H9 (cell line): ENCODE results near the gene GALNT4. TPM values are rescaled to one million over a fixed set of nuclear protein-coding genes. Genes with fewer than 3 reads are reported as not detected.

Experiments used
- DNase-seq: peaks from one replicate; pipeline ENCODE4 v3.0.0-alpha.2; 2017
- H2AFZ ChIP-seq: one replicate; pipeline ENCODE4 v1.6.1; 2013; ENCODE audit warnings: mild to moderate bottlenecking, low read length, control low read depth, moderate library complexity
- H2AK5ac ChIP-seq: 2 replicates; pipeline ENCODE4 v1.6.1; 2013; ENCODE audit warnings: low read length, control low read depth, mixed read lengths; ENCODE audit not compliant: insufficient read length
- H2BK120ac ChIP-seq: one replicate; pipeline ENCODE4 v1.6.1; 2013; ENCODE audit warnings: low read depth, mild to moderate bottlenecking, low read length, control low read depth, inconsistent platforms; ENCODE audit not compliant: poor library complexity, severe bottlenecking
- H2BK12ac ChIP-seq: 2 replicates; pipeline ENCODE4 v1.6.1; 2013; ENCODE audit warnings: low read length, control low read depth, mixed read lengths, low read depth; ENCODE audit not compliant: insufficient read length
- H2BK15ac ChIP-seq: 2 replicates; pipeline ENCODE4 v1.6.1; 2013; ENCODE audit warnings: low read depth, low read length, control low read depth
- H2BK20ac ChIP-seq: one replicate; pipeline ENCODE4 v1.6.1; 2013; ENCODE audit warnings: low read depth, mild to moderate bottlenecking, low read length, control low read depth, inconsistent platforms; ENCODE audit not compliant: poor library complexity, severe bottlenecking
- H2BK5ac ChIP-seq: 2 replicates; pipeline ENCODE4 v1.6.1; 2013; ENCODE audit warnings: low read length, control low read depth, mixed read lengths; ENCODE audit not compliant: insufficient read length
- H3K14ac ChIP-seq: 2 replicates; pipeline ENCODE4 v1.6.1; 2013; ENCODE audit warnings: low read length, control low read depth; ENCODE audit not compliant: insufficient read depth
- H3K18ac ChIP-seq: 2 replicates; pipeline ENCODE4 v1.6.1; 2013; ENCODE audit warnings: low read depth, mild to moderate bottlenecking, mixed read lengths, low read length, control low read depth; ENCODE audit not compliant: insufficient read length
- H3K23ac ChIP-seq: 2 replicates; pipeline ENCODE4 v1.6.1; 2013; ENCODE audit warnings: low read length, control low read depth, mixed read lengths, low read depth; ENCODE audit not compliant: insufficient read length
- H3K23me2 ChIP-seq: 2 replicates; pipeline ENCODE4 v1.6.1; 2013; ENCODE audit warnings: low read depth, mild to moderate bottlenecking, mixed read lengths, low read length, control low read depth; ENCODE audit not compliant: insufficient read length, poor library complexity, severe bottlenecking
- H3K27ac ChIP-seq: 2 replicates; pipeline ENCODE4 v1.5.1; 2013; ENCODE audit warnings: low read length, control low read depth, mixed read lengths, low read depth; ENCODE audit not compliant: insufficient read length
- H3K27me3 ChIP-seq: 2 replicates; pipeline ENCODE4 v1.6.1; 2013; ENCODE audit warnings: low read length, control low read depth, inconsistent platforms; ENCODE audit not compliant: insufficient read depth
- H3K4ac ChIP-seq: 2 replicates; pipeline ENCODE4 v1.6.1; 2013; ENCODE audit warnings: low read depth, mild to moderate bottlenecking, control low read depth, inconsistent platforms, low read length, moderate library complexity
- H3K4me1 ChIP-seq: 2 replicates; pipeline ENCODE4 v1.6.1; 2013; ENCODE audit warnings: low read length, control low read depth, inconsistent platforms; ENCODE audit not compliant: insufficient read depth
- H3K4me2 ChIP-seq: 2 replicates; pipeline ENCODE4 v1.6.1; 2013; ENCODE audit warnings: low read length, control low read depth, mixed read lengths; ENCODE audit not compliant: insufficient read length, insufficient read depth
- H3K56ac ChIP-seq: 2 replicates; pipeline ENCODE4 v1.6.1; 2013; ENCODE audit warnings: low read depth, mild to moderate bottlenecking, mixed read lengths, low read length, control low read depth; ENCODE audit not compliant: insufficient read length
- H3K79me1 ChIP-seq: 2 replicates; pipeline ENCODE4 v1.6.1; 2013; ENCODE audit warnings: low read depth, mild to moderate bottlenecking, moderate library complexity, low read length, control low read depth, inconsistent platforms; ENCODE audit not compliant: insufficient read depth, poor library complexity, severe bottlenecking
- H3K79me2 ChIP-seq: 2 replicates; pipeline ENCODE4 v1.6.1; 2013; ENCODE audit warnings: low read length, control low read depth, inconsistent platforms; ENCODE audit not compliant: insufficient read depth
- H3K9ac ChIP-seq: 2 replicates; pipeline ENCODE4 v1.6.1; 2013; ENCODE audit warnings: low read length, control low read depth, mixed read lengths; ENCODE audit not compliant: insufficient read length; ENCODE audit errors: extremely low read depth
- H3K9me3 ChIP-seq: one replicate; pipeline ENCODE4 v1.6.1; 2013; ENCODE audit warnings: low read depth, low read length, inconsistent platforms; ENCODE audit not compliant: control insufficient read depth
- H3T11ph ChIP-seq: one replicate; pipeline ENCODE4 v1.6.1; 2013; ENCODE audit warnings: mild to moderate bottlenecking, low read length, control low read depth, inconsistent platforms
- H4K20me1 ChIP-seq: one replicate; pipeline ENCODE4 v1.6.1; 2013; ENCODE audit not compliant: control insufficient read depth, insufficient read length, insufficient read depth
- H4K5ac ChIP-seq: 2 replicates; pipeline ENCODE4 v1.6.1; 2013; ENCODE audit warnings: low read depth, mild to moderate bottlenecking, mixed read lengths, low read length, control low read depth; ENCODE audit not compliant: insufficient read length
- H4K8ac ChIP-seq: replicated peaks from 2 replicates; pipeline ENCODE4 v1.6.1; 2013; ENCODE audit warnings: low read length, control low read depth, mixed read lengths, low read depth; ENCODE audit not compliant: insufficient read length
- H4K91ac ChIP-seq: 2 replicates; pipeline ENCODE4 v1.6.1; 2013; ENCODE audit warnings: low read depth, mild to moderate bottlenecking, moderate library complexity, mixed read lengths, low read length, control low read depth; ENCODE audit not compliant: insufficient read length
- H3K27ac Mint-ChIP-seq, 3 experiments: 2 replicates in 2 of 3; 3 replicates in 1 of 3; pipeline ENCODE4 v1.8.0; 2020 to 2021; ENCODE audit warnings: mixed read lengths in 3 of 3, mild to moderate bottlenecking in 1 of 3, moderate library complexity in 1 of 3
- H3K27me3 Mint-ChIP-seq: 2 replicates; pipeline ENCODE4 v1.8.0; 2021; ENCODE audit warnings: low read depth, mild to moderate bottlenecking, moderate library complexity, mixed read lengths
- H3K36me3 Mint-ChIP-seq, 3 experiments: 2 replicates in 2 of 3; 3 replicates in 1 of 3; pipeline ENCODE4 v1.8.0; 2020 to 2021; ENCODE audit warnings: low read depth in 3 of 3, mixed read lengths in 3 of 3; ENCODE audit not compliant: insufficient read depth in 1 of 3
- H3K4me1 Mint-ChIP-seq, 2 experiments: 2 replicates each; pipeline ENCODE4 v1.8.0; 2020; ENCODE audit warnings: mixed read lengths in 2 of 2
- H3K4me3 Mint-ChIP-seq, 2 experiments: 2 replicates in 1 of 2; 3 replicates in 1 of 2; pipeline ENCODE4 v1.8.0; 2020 to 2021; ENCODE audit warnings: mild to moderate bottlenecking in 2 of 2, mixed read lengths in 2 of 2, moderate library complexity in 1 of 2
- H3K9me3 Mint-ChIP-seq, 2 experiments: 2 replicates in 1 of 2; 3 replicates in 1 of 2; pipeline ENCODE4 v1.8.0; 2020; ENCODE audit warnings: mild to moderate bottlenecking in 2 of 2, mixed read lengths in 2 of 2, moderate library complexity in 1 of 2
- CTCF ChIP-seq: fragments of 200-600 bp; sonication (generic); conservative IDR thresholded peaks from 3 replicates; pipeline ENCODE4 v1.8.0; 2021; ENCODE audit warnings: antibody characterized with exemption, mild to moderate bottlenecking
- WGBS: extraction: QIAGEN DNeasy Blood & Tissue Kit; methylation state at CpG from one replicate; pipeline ENCODE4 v1.1.7; 2013; ENCODE audit warnings: missing lambda C conversion rate, low lambda C conversion rate, mixed read lengths; ENCODE audit not compliant: insufficient read length; ENCODE audit errors: extremely low coverage; 5-methylcytosine and 5-hydroxymethylcytosine counted together
- total RNA-seq: library from RNA; stranded (reverse); gene quantifications from 2 replicates; pipeline ENCODE4 v1.2.1, GENCODE V29; 2021

GALNT4 gene
- total RNA-seq, 1 experiment from 2014 or later = 3.1 TPM

GRCh38 chr12:89542236-89542635 is 17.6 kb upstream of the GALNT4 start:
- Mint-ChIP-seq H3K4me3 (no peak overlapping the region), H3K36me3 (no peaks in the 10 kb centered on the region), H3K27me3 (peaks cover 4% of the 10 kb centered on the region), H3K9me3 (no peaks in the 10 kb centered on the region), H3K4me1 (peaks cover 17 to 19% of the 10 kb centered on the region in 2 experiments), H3K27ac (no peak overlapping the region; a peak in 1 of 7 replicates)
- no peak overlapping the region for H4K5ac ChIP-seq
- no peak overlapping the region for H4K91ac ChIP-seq
- H3K27ac ChIP-seq = no peak overlapping the region
- H3K4ac ChIP-seq = no peak overlapping the region
- no peak overlapping the region for H2BK5ac ChIP-seq
- H3K79me1 ChIP-seq = no peaks in the 10 kb centered on the region
- no peak overlapping the region for H2BK12ac ChIP-seq
- no peak overlapping the region for H2BK15ac ChIP-seq
- no peaks in the 10 kb centered on the region for H3K4me1 ChIP-seq
- no peaks in the 10 kb centered on the region for H3K9me3 ChIP-seq
- no CpG with 5 or more reads among the region's 2 CpGs for WGBS
- H3K27me3 ChIP-seq = no peaks in the 10 kb centered on the region
- no peaks in the 10 kb centered on the region for H4K20me1 ChIP-seq
- no peak overlapping the region for H3K23ac ChIP-seq
- no peaks in the 10 kb centered on the region for H3K23me2 ChIP-seq
- H3K4me2 ChIP-seq = no peak overlapping the region
- H3K18ac ChIP-seq = no peak overlapping the region
- H3K79me2 ChIP-seq = no peaks in the 10 kb centered on the region
- H2AK5ac ChIP-seq = no peak overlapping the region
- no peak for DNase-seq
- no peak overlapping the region for H2AFZ ChIP-seq
- H3T11ph ChIP-seq = no peak overlapping the region
- H2BK120ac ChIP-seq = no peak overlapping the region
- no peak overlapping the region for H4K8ac ChIP-seq
- TF ChIP-seq CTCF = no peak
- H2BK20ac ChIP-seq = no peak overlapping the region
- no peak overlapping the region for H3K56ac ChIP-seq
- H3K14ac ChIP-seq = no peak overlapping the region
- H3K9ac ChIP-seq = no peak overlapping the region
